Measurements from ENCODE around the gene PTK7. TPM values are rescaled to one million over a fixed set of nuclear protein-coding genes. Genes with fewer than 3 reads are reported as not detected.

The PTK7 gene
- total RNA-seq, 1 experiment from 2014 or later: 42.6 TPM

GRCh38 chr6:43180058-43180457 lies 103.9 kb downstream of the PTK7 start:
- H3K36me3 Mint-ChIP-seq (ENCODE audit: insufficient read depth, unreplicated experiment): peaks cover 76% of the 10 kb centered on the region
- ChIA-PET CTCF (interaction anchor here (0.6 kb wide), 1 partner anchor 49 kb away, joined by 3 read pairs; no protein-coding TSS in a partner anchor), POLR2A (interaction anchor here (3.2 kb wide), 1 partner anchor 8 kb away, joined by 35 read pairs; the partner anchor contains the start of gene SRF)
- H3K9me3 Mint-ChIP-seq (ENCODE audit: unreplicated experiment): no peaks in the 10 kb centered on the region
- H3K4me1 Mint-ChIP-seq (ENCODE audit: insufficient read depth, unreplicated experiment): peaks cover 36% of the 10 kb centered on the region
- no TSS peak for BruUV-seq (replicated peaks)
- TF ChIP-seq CTCF (IDR thresholded peaks at IDR 0.05; ENCODE audit: unreplicated experiment): no peak
- no peak for DNase-seq (ENCODE audit: unreplicated experiment)
- H3K4me3 Mint-ChIP-seq (ENCODE audit: unreplicated experiment): no peak overlapping the region
- no peak overlapping the region for H3K27ac Mint-ChIP-seq (ENCODE audit: low read depth, unreplicated experiment)
- H3K27me3 Mint-ChIP-seq (ENCODE audit: insufficient read depth, unreplicated experiment): no peaks in the 10 kb centered on the region
- intact Hi-C loops (cut with micrococcal nuclease): no loop called here

GRCh38 chr6:43180985-43181384 lies 104.9 kb downstream of the PTK7 start:
- DNase-seq (ENCODE audit: unreplicated experiment): no peak
- H3K4me3 Mint-ChIP-seq (ENCODE audit: unreplicated experiment): peak overlapping the region; percentile 85
- intact Hi-C loops (cut with micrococcal nuclease): no loop called here
- H3K4me1 Mint-ChIP-seq (ENCODE audit: insufficient read depth, unreplicated experiment): peaks cover 39% of the 10 kb centered on the region
- H3K9me3 Mint-ChIP-seq (ENCODE audit: unreplicated experiment): no peaks in the 10 kb centered on the region
- ChIA-PET CTCF (no interaction called here), POLR2A (interaction anchor here (0.5 to 3.2 kb wide), 6 partner anchors 8 to 167 kb away, joined by 3 to 35 read pairs (median 4); partner anchors contain the start of genes KLHDC3 and SRF)
- no peaks in the 10 kb centered on the region for H3K27me3 Mint-ChIP-seq (ENCODE audit: insufficient read depth, unreplicated experiment)
- peak overlapping the region; percentile 49 for H3K27ac Mint-ChIP-seq (ENCODE audit: low read depth, unreplicated experiment)
- BruUV-seq (replicated peaks): no TSS peak
- no peak for TF ChIP-seq CTCF (IDR thresholded peaks at IDR 0.05; ENCODE audit: unreplicated experiment)
- H3K36me3 Mint-ChIP-seq (ENCODE audit: insufficient read depth, unreplicated experiment): peaks cover 77% of the 10 kb centered on the region

GRCh38 chr6:43181621-43181941 lies 105.5 kb downstream of the PTK7 start:
- no peak for TF ChIP-seq CTCF (IDR thresholded peaks at IDR 0.05; ENCODE audit: unreplicated experiment)
- BruUV-seq (replicated peaks): no TSS peak
- ChIA-PET POLR2A (interaction anchor here (0.7 to 3.2 kb wide), 12 partner anchors 9 to 389 kb away, joined by 3 to 35 read pairs (median 4); partner anchors contain the start of genes CUL7, DNPH1, RRP36 and SRF), CTCF (interaction anchor here (0.7 to 1.0 kb wide), 2 partner anchors 10 to 420 kb away, joined by 3 to 4 read pairs; no protein-coding TSS in a partner anchor)
- intact Hi-C loops (cut with micrococcal nuclease): no loop called here
- no peak for DNase-seq (ENCODE audit: unreplicated experiment)
- H3K27me3 Mint-ChIP-seq (ENCODE audit: insufficient read depth, unreplicated experiment): no peaks in the 10 kb centered on the region
- H3K27ac Mint-ChIP-seq (ENCODE audit: low read depth, unreplicated experiment): peak overlapping the region; percentile 49
- peak overlapping the region; percentile 85 for H3K4me3 Mint-ChIP-seq (ENCODE audit: unreplicated experiment)
- peaks cover 44% of the 10 kb centered on the region for H3K4me1 Mint-ChIP-seq (ENCODE audit: insufficient read depth, unreplicated experiment)
- no peaks in the 10 kb centered on the region for H3K9me3 Mint-ChIP-seq (ENCODE audit: unreplicated experiment)
- H3K36me3 Mint-ChIP-seq (ENCODE audit: insufficient read depth, unreplicated experiment): peaks cover 71% of the 10 kb centered on the region

GRCh38 chr6:43181942-43182860 lies 106.1 kb downstream of the PTK7 start, which contains the start of gene CUL9:
Gene CUL9, plus strand, starts transcription at chr6:43182196. Its CDS starts 2,115 bp downstream, at chr6:43184311.
- POLR2A ChIA-PET: interaction anchor here (0.6 to 3.2 kb wide), 14 partner anchors 10 to 438 kb away, joined by 3 to 35 read pairs (median 4); partner anchors contain the start of genes CUL7, DNPH1, KLC4 and MRPL2
- CTCF ChIA-PET: interaction anchor here (0.7 to 1.0 kb wide), 2 partner anchors 10 to 421 kb away, joined by 3 to 4 read pairs; no protein-coding TSS in a partner anchor
- BruUV-seq (replicated peaks): no TSS peak
- no peaks in the 10 kb centered on the region for H3K9me3 Mint-ChIP-seq (ENCODE audit: unreplicated experiment)
- peak; percentile 69 for DNase-seq (ENCODE audit: unreplicated experiment)
- H3K4me3 Mint-ChIP-seq (ENCODE audit: unreplicated experiment): peak within 1 kb of the TSS; percentile 85
- H3K4me1 Mint-ChIP-seq (ENCODE audit: insufficient read depth, unreplicated experiment): peaks cover 45% of the 10 kb centered on the region
- no peaks in the 10 kb centered on the region for H3K27me3 Mint-ChIP-seq (ENCODE audit: insufficient read depth, unreplicated experiment)
- intact Hi-C loops (cut with micrococcal nuclease): no loop called here
- TF ChIP-seq CTCF (IDR thresholded peaks at IDR 0.05; ENCODE audit: unreplicated experiment): no peak
- peak within 1 kb of the TSS; percentile 89 for H3K27ac Mint-ChIP-seq (ENCODE audit: low read depth, unreplicated experiment)
- H3K36me3 Mint-ChIP-seq (ENCODE audit: insufficient read depth, unreplicated experiment): peaks cover 67% of the 10 kb centered on the region
